ENCODE measurements around the gene ZNF473.

ZNF473 gene

GRCh38 chr19:50025794-50026549, at the start of gene ZNF473:
Gene ZNF473, plus strand, starts transcription at chr19:50026005. Its CDS starts 5,078 bp downstream, at chr19:50031083.
- DNase-seq = peak; percentile 99

GRCh38 chr19:49976496-49976895, 49.3 kb upstream of the ZNF473 start:
- no peak for DNase-seq

- DNase-seq = no peak
Measured at GRCh38 chr19:49977076-49977475, 48.7 kb upstream of the ZNF473 start.

DNA sequence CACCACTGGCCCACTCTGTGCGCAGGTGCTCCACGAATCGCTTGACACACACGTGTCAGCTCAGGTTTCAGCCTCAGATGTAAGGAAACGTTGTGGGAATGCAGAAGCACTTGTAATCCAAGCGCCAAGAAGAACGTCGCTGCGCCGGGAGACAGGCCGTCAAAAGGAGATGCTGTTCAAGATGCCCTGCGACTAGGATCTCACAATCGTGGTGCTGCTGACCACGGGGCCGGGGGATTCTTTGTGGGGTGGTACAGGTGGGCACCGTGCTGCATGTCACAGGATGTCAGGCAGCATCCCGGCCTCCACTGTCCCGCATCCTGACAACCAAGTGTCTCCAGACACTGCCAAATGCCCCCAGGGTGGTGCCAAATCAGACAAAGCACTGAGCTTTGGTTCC, 47.9 kb upstream of the ZNF473 start:
- no peak for DNase-seq

GRCh38 chr19:49978324-49978723, 47.5 kb upstream of the ZNF473 start:
- no peak for DNase-seq

GRCh38 chr19:49981603-49982593, 43.9 kb upstream of the ZNF473 start:
- no peak for DNase-seq

GRCh38 chr19:49983645-49984229, 42.1 kb upstream of the ZNF473 start:
- peak; percentile 54 for DNase-seq

DNA sequence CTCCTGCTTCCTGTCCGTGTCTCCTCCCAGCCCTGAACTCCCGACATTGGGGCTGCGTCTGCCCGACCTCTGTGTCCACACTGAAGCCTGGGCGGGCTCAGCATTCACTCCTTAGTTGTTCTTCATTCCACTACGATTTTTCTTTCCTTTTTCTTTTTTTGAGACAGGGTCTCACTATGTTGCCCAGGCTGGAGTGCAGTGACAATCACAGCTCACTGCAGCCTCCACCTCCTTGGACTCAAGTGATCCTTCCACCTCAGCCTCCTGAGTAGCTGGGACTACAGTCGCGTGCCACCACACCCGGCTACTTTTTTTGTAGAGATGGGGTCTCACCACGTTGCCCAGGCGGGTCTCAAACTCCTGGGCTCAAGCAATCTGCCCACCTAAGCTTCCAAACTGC, 41.3 kb upstream of the ZNF473 start:
- no peak for DNase-seq

- DNase-seq = no peak
Measured at GRCh38 chr19:49985871-49986270, 39.9 kb upstream of the ZNF473 start.

GRCh38 chr19:49986354-49986753, 39.5 kb upstream of the ZNF473 start:
- DNase-seq = no peak

GRCh38 chr19:49987159-49987698, 38.6 kb upstream of the ZNF473 start:
- DNase-seq = no peak

DNA sequence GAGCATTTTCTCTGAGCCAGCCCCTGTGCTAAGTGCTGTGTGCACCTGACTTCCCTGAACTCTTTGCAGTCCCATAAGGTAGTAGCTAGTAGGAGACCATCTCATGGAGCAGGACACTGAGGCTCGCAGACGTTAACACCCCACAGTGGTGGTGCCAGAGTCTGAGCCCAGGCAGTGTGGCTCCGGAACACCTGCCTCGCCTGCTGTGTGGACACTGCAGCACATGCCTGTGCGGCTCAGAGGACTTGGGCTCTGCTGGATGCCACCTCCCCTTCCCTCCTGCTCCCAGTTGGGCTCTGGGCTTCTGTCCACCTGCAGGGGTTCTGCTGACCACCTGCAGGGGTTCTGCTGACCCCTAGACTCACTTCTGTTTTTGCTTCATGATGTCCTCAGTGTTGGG, 37.8 kb upstream of the ZNF473 start:
- no peak for DNase-seq

DNA sequence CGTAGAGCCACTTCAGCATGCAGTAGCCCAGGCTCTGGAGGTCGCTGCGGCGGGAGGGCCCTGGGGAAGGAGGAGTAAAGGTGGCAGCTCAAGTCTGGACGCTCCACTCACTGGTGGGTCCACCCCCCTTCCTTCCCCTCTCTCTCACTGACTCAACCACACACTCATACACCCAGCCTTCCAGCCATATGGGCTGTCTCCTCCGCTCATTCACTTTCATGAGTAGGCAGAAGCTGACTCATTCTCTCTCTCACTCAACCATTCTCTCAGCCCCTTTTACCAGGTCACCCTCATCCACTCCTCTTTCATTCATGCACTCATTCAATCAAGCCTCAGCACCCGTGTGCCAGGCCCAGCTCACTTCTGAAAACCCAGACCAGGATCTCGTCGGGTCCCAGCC, 37.4 kb upstream of the ZNF473 start:
- DNase-seq = no peak

DNA sequence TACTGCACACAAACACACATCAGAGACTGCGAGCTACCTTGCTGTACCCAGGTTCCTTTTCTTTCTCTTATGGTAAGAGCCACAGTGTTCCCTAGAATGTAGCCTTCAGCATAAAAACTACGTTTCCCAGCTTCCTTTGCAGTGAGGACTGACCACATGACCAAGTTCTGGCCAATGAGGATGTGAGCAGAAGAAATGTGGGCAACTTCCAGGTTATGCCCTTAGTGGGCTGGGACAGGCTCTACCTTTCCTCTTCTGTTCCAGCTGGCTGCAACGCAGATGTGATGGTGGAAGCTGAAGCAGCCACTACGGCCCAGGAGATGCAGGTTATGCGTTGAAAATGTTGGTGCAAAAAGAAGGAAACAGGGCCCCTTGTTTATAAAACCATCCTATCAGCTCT, 28.1 kb upstream of the ZNF473 start:
- no peak for DNase-seq

- no peak for DNase-seq
Measured at GRCh38 chr19:49999371-50000010, 26.3 kb upstream of the ZNF473 start.

GRCh38 chr19:50000038-50000840, 25.6 kb upstream of the ZNF473 start:
- no peak for DNase-seq

DNA sequence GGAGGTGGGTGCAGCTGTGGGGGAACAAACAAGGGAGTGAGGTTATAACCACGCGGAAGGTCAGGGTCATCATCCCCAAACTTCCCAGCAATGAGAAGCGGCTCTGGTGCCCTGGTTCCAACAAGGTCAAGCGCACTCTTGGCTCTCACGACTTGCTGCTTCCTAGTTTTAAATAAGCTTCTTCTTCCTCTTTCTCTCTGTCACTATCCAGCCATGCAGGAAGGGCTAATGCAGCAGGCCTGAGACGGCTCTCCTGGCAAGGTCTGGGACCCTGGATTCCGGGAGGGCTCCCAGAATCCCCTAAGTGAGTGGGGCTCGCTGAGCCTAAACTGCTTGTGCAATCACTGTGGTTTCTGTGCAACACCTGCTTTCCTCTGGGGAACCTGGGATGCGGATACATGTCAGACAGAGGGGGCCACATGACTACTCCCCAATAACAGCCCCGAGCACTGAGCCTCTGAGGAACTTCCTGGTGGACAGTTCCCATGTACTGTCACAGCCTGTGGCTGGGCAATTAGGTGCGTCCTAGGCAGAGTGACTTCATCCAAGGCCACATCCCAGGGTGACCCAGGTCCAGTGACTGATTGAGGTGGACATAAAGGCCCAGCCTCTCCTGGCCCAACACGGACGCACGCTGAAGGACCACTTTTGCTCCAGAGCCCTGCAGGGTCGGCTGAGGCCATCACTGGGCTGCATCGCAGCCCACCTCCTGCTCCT, 24.8 kb upstream of the ZNF473 start:
- DNase-seq = no peak

DNA sequence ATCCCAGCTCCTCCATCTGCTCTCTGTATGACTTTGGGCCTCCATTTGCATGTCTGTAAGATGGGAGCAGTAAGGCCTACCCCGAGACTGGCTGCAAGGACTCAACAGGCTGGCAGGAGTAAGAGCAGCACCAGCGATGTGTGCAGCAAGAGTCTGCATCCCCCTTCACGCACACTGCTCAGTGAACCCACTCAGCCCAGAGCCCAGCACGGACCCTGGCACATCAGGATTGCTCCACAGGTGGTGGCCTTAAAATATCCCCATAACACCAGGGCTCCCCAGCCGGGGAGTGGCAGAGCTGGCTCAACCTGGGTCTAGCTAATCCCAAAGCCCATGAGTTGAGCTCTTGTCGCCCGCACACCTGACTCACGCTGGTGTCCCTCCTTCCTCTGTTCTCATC, 24.0 kb upstream of the ZNF473 start:
- DNase-seq = no peak

DNA sequence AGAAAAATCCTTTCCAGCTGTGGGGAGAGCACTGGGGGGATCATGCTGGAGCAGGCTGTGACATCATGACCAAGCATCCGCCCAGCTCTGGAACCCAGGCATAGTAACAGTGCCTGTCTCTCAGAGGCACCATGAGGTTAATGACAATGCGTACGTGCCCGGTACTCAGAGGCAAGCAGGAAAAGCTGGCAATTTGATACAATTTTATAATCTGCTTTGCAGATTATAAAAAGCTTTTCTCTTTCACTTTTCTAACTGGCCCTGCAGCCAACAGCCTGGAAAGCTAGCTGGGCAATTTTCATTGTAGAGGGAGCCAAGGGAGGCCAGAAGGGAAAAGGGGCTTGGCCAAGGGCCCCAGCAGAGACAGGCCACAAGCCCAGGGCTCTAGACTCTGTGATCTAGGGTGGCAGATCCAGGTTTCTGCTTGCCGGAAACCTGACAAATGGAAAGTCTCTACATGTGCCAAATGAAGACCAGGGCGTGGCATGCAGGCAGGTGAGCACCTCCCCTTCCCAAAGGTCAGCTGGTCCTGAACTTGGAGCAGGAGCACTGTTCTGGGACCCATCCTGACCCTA, 23.3 kb upstream of the ZNF473 start:
- no peak for DNase-seq

GRCh38 chr19:50003254-50003788, 22.5 kb upstream of the ZNF473 start:
- no peak for DNase-seq

Measured in NCI-H1694 treated with DMSO at 0.1 percent for 48 hours (cell line).